Erythroblast (primary cell): ENCODE data around the gene IL22RA2.

Experiments
- GATA1 ChIP-seq: IDR thresholded peaks from 2 replicates; pipeline ENCODE4 v1.6.1; 2011; ENCODE audit warnings: low read depth, mild to moderate bottlenecking, control low read depth, low read length, moderate library complexity
- POLR2A ChIP-seq: IDR thresholded peaks from 2 replicates; pipeline ENCODE4 v1.6.1; 2011; ENCODE audit warnings: mild to moderate bottlenecking, low read length

GRCh38 chr6:137191236-137191635 lies 17.8 kb upstream of the IL22RA2 start:
- TF ChIP-seq POLR2A (no peak), GATA1 (no peak)
